ENCODE data around the gene SPG7. TPM values are rescaled to one million over a fixed set of nuclear protein-coding genes. Genes with fewer than 3 reads are reported as not detected.

Gene SPG7
- polyA plus RNA-seq, 1 donor from 2014 or later, result 216 TPM

GRCh38 chr16:89605186-89605970, 97.2 kb downstream of the SPG7 start:
- Histone ChIP-seq H3K9me2 (ENCODE audit: insufficient read depth, low read length) (no peaks in the 10 kb centered on the region), H2AFZ (ENCODE audit: low read depth, low read length) (no peak overlapping the region), H3K27ac (ENCODE audit: low read length) (no peak overlapping the region), H3K36me3 (ENCODE audit: insufficient read depth, low read length) (no peaks in the 10 kb centered on the region), H3K27me3 (ENCODE audit: insufficient read depth, low read depth, low read length) (no peaks in the 10 kb centered on the region), H3K4me3 (ENCODE audit: low read length) (no peak overlapping the region), H3F3A (ENCODE audit: insufficient read depth, low read length, poor library complexity, severe bottlenecking) (no peaks in the 10 kb centered on the region), H3K9ac (ENCODE audit: low read length) (no peak overlapping the region), H3K79me2 (replicated peaks; ENCODE audit: insufficient read depth, low read length) (no peaks in the 10 kb centered on the region), H3K9me3 (ENCODE audit: low read length) (no peaks in the 10 kb centered on the region), H3K4me2 (ENCODE audit: low read length) (no peak overlapping the region), H4K20me1 (ENCODE audit: insufficient read depth) (no peaks in the 10 kb centered on the region)
- TF ChIP-seq TAF1 (IDR thresholded peaks at IDR 0.05; ENCODE audit: low read depth) (no peak), EP300 (conservative IDR thresholded peaks at IDR 0.05; ENCODE audit: poor library complexity, severe bottlenecking) (no peak), SMC3 (conservative IDR thresholded peaks at IDR 0.05; ENCODE audit: poor library complexity) (no peak), EZH2 (IDR thresholded peaks at IDR 0.05; ENCODE audit: borderline replicate concordance, insufficient read depth, low read length, poor library complexity, severe bottlenecking) (no peak), MXI1 (conservative IDR thresholded peaks at IDR 0.05; ENCODE audit: poor library complexity, severe bottlenecking) (no peak), RAD21 (conservative IDR thresholded peaks at IDR 0.05) (no peak), POLR2AphosphoS5 (IDR thresholded peaks at IDR 0.05) (no peak), CTCF (IDR thresholded peaks at IDR 0.05; ENCODE audit: poor library complexity, severe bottlenecking) (no peak), REST (IDR thresholded peaks at IDR 0.05; ENCODE audit: borderline replicate concordance) (no peak)

GRCh38 chr16:89606006-89606405, 97.8 kb downstream of the SPG7 start:
- Histone ChIP-seq H3K79me2 (replicated peaks; ENCODE audit: insufficient read depth, low read length) (no peaks in the 10 kb centered on the region), H3K9ac (ENCODE audit: low read length) (no peak overlapping the region), H3F3A (ENCODE audit: insufficient read depth, low read length, poor library complexity, severe bottlenecking) (no peaks in the 10 kb centered on the region), H3K36me3 (ENCODE audit: insufficient read depth, low read length) (no peaks in the 10 kb centered on the region), H3K9me3 (ENCODE audit: low read length) (no peaks in the 10 kb centered on the region), H3K4me2 (ENCODE audit: low read length) (no peak overlapping the region), H3K27me3 (ENCODE audit: insufficient read depth, low read depth, low read length) (no peaks in the 10 kb centered on the region), H3K27ac (ENCODE audit: low read length) (no peak overlapping the region), H3K4me3 (ENCODE audit: low read length) (no peak overlapping the region), H4K20me1 (ENCODE audit: insufficient read depth) (no peaks in the 10 kb centered on the region), H2AFZ (ENCODE audit: low read depth, low read length) (no peak overlapping the region), H3K9me2 (ENCODE audit: insufficient read depth, low read length) (no peaks in the 10 kb centered on the region)
- no peak for TF ChIP-seq EZH2 (IDR thresholded peaks at IDR 0.05; ENCODE audit: borderline replicate concordance, insufficient read depth, low read length, poor library complexity, severe bottlenecking)
- TF ChIP-seq SMC3 (conservative IDR thresholded peaks at IDR 0.05; ENCODE audit: poor library complexity), result no peak
- TF ChIP-seq TAF1 (IDR thresholded peaks at IDR 0.05; ENCODE audit: low read depth), result no peak
- TF ChIP-seq EP300 (conservative IDR thresholded peaks at IDR 0.05; ENCODE audit: poor library complexity, severe bottlenecking), result no peak
- no peak for TF ChIP-seq RAD21 (conservative IDR thresholded peaks at IDR 0.05)
- TF ChIP-seq REST (IDR thresholded peaks at IDR 0.05; ENCODE audit: borderline replicate concordance), result no peak
- no peak for TF ChIP-seq CTCF (IDR thresholded peaks at IDR 0.05; ENCODE audit: poor library complexity, severe bottlenecking)
- TF ChIP-seq MXI1 (conservative IDR thresholded peaks at IDR 0.05; ENCODE audit: poor library complexity, severe bottlenecking), result no peak
- TF ChIP-seq POLR2AphosphoS5 (IDR thresholded peaks at IDR 0.05), result no peak

Data from neural cell (in vitro differentiated cells).